Uterus (tissue), 4 donors: Measurements from ENCODE around the gene GJC2. TPM values are rescaled to one million over a fixed set of nuclear protein-coding genes. Genes with fewer than 3 reads are reported as not detected.

Experiments used
- DNase-seq, 2 donors: peaks; one replicate each; pipeline ENCODE4 v3.0.0-alpha.2; 2019 to 2020
- H3K27ac ChIP-seq, 2 donors: fragments of 200-600 bp; sonication (generic); 1 replicate in 1 of 2; 2 replicates in 1 of 2; pipeline ENCODE4 v1.5.1; 2016 to 2018
- H3K27me3 ChIP-seq, 2 donors: fragments of 200-600 bp; sonication (generic); one replicate each; pipeline ENCODE4 v1.5.1; 2018 to 2019; ENCODE audit warnings: control low read depth in 1 of 2
- H3K36me3 ChIP-seq, 2 donors: fragments of 200-600 bp; sonication (generic); one replicate each; pipeline ENCODE4 v1.5.1; 2019; ENCODE audit warnings: control low read depth in 1 of 2
- H3K4me1 ChIP-seq, 2 donors: fragments of 200-600 bp; sonication (generic); one replicate each; pipeline ENCODE4 v1.5.1; 2018 to 2019; ENCODE audit warnings: control low read depth in 1 of 2
- H3K4me3 ChIP-seq, 2 donors: fragments of 200-600 bp; sonication (generic); 1 replicate in 1 of 2; 2 replicates in 1 of 2; pipeline ENCODE4 v1.5.1; 2018 to 2019; ENCODE audit warnings: mild to moderate bottlenecking in 1 of 2
- H3K9me3 ChIP-seq, 2 donors: fragments of 200-600 bp; sonication (generic); one replicate each; pipeline ENCODE4 v1.5.1; 2019; ENCODE audit warnings: control low read depth in 1 of 2
- POLR2A ChIP-seq, 2 donors: fragments of 450-650 bp; IDR thresholded peaks; one replicate each; pipeline ENCODE4 v1.6.1; 2016; ENCODE audit warnings: antibody characterized with exemption in 2 of 2, mild to moderate bottlenecking in 1 of 2, moderate library complexity in 1 of 2
- intact Hi-C: fragments of 100-400 bp; cut with DNase I; formaldehyde crosslinking; loops from one replicate; pipeline ENCODE4 v1.15.1; 2023; ENCODE audit warnings: low total_unique reads
- small RNA-seq: library from RNA; depleted of rRNA; stranded (forward); fragments of <200 nt; gene quantifications from one replicate; pipeline ENCODE3, GENCODE V24; 2016
- total RNA-seq, 4 donors: library from RNA; depleted of rRNA in 3 of 4; stranded (reverse); fragments of >200 nt in 3 of 4; gene quantifications; one replicate each; pipeline versions ENCODE4 v1.1.0 to v1.2.4, GENCODE V29; 2014 to 2023
- TF ChIP-seq, protein P1 (sequence below), 4 experiments: fragments of 200-600 bp in 2 of 4; fragments of 450-650 bp in 2 of 4; sonication (generic) in 2 of 4; IDR thresholded peaks; one replicate each; pipeline ENCODE4 v1.5.1; 2016 to 2019; ENCODE audit warnings: antibody characterized with exemption in 4 of 4, mild to moderate bottlenecking in 2 of 4, moderate library complexity in 1 of 4
- donor health status: DM: yes; HTN: yes; CAD: no.

GJC2 gene
- total RNA-seq, 4 donors from 2014 or later, result 2.6 to 25.8 (median 10.7) TPM

DNA sequence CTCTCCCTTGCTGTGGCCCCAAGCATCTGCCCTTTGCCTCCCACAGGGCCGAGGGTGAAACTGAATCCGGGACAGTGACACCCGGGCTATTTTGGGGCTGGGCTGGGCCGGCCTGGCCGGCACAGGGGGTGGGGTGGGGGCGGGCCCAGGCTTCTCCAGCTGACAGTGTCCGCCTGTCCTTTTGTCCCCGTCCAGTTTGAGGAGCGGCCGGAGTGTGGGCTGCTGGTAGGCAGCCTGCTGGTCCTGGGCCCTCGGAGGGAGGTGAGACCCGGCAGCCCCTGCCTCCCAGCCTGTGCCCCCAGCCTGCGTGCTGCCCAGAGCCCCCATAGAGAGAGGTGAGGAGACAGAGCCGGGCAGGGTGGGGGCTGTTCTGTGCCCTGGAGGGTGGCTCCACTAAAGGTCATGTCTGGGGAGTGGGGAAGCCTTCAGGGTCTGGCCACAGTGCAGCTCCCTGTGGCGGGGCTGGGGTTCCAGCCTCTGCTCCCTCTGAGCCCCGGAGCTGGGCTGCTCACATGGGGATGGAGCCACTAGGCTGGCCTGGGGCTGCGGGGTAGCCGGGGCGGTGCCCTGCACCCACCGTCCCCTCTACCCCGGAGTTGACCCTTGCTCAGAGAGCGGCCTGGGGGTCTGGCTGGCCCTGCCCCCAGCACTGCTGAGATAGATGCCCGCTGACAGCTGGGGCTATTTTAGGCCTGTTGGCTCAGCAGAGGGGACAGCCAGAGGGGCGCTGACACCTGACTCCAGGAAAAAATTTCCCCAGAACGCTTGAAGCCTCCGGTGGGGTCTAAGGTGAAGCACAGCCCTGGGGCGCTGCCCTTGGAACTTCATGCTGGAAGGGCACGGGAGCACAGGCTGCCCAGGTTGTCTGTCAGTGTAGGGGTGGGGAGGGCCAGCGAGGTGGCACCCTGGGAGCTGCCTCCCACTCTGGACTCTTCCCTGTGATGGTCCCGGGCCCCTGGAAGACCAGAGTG, 58.4 kb downstream of the GJC2 start, which contains the start of gene OBSCN:
Gene OBSCN (plus strand): TSS at position 194 of the 971 bp plus-strand sequence. CDS start 3,740 bp downstream, outside the sequence.
- H3K27me3 ChIP-seq, result no peaks in the 10 kb centered on the region
- TF ChIP-seq POLR2A (IDR thresholded peaks at IDR 0.05), result no peak
- H3K4me3 ChIP-seq, result no peak within 1 kb of the TSS
- intact Hi-C loops, result no loop called here
- no peak for DNase-seq
- H3K27ac ChIP-seq, result no peak within 1 kb of the TSS
- no peaks in the 10 kb centered on the region for H3K9me3 ChIP-seq
- H3K36me3 ChIP-seq, result no peaks in the 10 kb centered on the region
- no peaks in the 10 kb centered on the region for H3K4me1 ChIP-seq

DNA sequence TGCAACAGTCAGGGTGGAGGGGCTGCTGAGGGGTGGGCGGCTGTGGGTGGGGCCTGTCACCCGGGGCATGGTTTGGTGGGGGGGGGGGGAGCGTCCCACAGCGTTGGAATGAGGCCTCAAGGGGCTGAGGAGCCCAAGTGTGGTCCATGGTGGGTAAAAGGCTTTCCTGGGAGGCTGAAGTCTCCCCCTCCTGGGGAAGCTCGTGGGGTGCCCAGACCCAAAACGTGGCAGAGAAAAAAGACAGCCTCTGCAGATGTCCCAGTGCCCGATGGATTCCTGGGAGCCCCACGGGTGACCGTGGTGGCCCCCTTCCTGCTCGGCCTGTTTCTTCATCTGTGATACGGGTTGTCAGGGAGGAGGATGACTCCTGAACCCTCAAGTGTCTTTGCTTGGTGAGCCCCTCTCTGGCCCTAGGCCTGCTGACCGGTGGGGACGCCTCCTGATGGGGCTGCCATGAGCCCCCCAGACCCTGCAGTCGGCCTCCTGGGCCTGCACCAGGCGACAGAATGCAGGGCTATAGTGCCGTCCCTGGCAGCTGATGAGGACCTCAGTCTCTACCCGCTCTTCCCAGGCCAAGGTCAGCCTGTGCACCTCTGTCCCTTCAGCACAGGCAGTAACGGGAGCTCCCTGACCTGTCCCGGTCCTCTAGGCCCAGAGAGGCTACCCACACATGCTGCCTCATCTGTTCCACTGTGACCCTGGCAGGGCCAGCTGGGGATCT, 59.3 kb downstream of the GJC2 start:
- TF ChIP-seq, protein P1, sequence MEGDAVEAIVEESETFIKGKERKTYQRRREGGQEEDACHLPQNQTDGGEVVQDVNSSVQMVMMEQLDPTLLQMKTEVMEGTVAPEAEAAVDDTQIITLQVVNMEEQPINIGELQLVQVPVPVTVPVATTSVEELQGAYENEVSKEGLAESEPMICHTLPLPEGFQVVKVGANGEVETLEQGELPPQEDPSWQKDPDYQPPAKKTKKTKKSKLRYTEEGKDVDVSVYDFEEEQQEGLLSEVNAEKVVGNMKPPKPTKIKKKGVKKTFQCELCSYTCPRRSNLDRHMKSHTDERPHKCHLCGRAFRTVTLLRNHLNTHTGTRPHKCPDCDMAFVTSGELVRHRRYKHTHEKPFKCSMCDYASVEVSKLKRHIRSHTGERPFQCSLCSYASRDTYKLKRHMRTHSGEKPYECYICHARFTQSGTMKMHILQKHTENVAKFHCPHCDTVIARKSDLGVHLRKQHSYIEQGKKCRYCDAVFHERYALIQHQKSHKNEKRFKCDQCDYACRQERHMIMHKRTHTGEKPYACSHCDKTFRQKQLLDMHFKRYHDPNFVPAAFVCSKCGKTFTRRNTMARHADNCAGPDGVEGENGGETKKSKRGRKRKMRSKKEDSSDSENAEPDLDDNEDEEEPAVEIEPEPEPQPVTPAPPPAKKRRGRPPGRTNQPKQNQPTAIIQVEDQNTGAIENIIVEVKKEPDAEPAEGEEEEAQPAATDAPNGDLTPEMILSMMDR (IDR thresholded peaks at IDR 0.05), result no peak
- TF ChIP-seq POLR2A (IDR thresholded peaks at IDR 0.05), result no peak
- Histone ChIP-seq H3K27me3 (no peaks in the 10 kb centered on the region), H3K9me3 (no peaks in the 10 kb centered on the region), H3K36me3 (no peaks in the 10 kb centered on the region), H3K27ac (no peak overlapping the region), H3K4me3 (no peak overlapping the region), H3K4me1 (no peaks in the 10 kb centered on the region)
- intact Hi-C loops, result no loop called here
- no peak for DNase-seq

Small RNA genes within 50 kb of the gene (small RNA-seq; reads per million reads assigned to genes)
- not detected for gene AL359510.1

Other genes starting within 250 kb of the GJC2 start
- 1 to 10 TPM in 3 of 4 donors, not detected in 1; 2.4 to 6.8 (median 4.4) TPM for gene WNT9A, start 202.0 kb upstream of the GJC2 start, total RNA-seq
- not detected for gene WNT3A, start 142.9 kb upstream of the GJC2 start, total RNA-seq
- gene ARF1, start 67.2 kb upstream of the GJC2 start, total RNA-seq, result 100 to 1,000 TPM; 165 to 340 (median 203) TPM
- gene C1orf35, start 46.6 kb upstream of the GJC2 start, total RNA-seq, result 10 to 100 TPM in 3 of 4 donors, not detected in 1; 10.6 to 18.6 (median 12.6) TPM
- gene MRPL55, start 40.6 kb upstream of the GJC2 start, total RNA-seq, result 10 to 100 TPM; 19.4 to 43.4 (median 33.6) TPM
- 100 to 1,000 TPM; 124 to 406 (median 289) TPM for gene GUK1, start 9.7 kb upstream of the GJC2 start, total RNA-seq
- gene IBA57, start 15.9 kb downstream of the GJC2 start, total RNA-seq, result 10 to 100 TPM in 2 of 4 donors, 1 to 10 TPM in 2; 3.3 to 13.5 (median 7.5) TPM
- gene OBSCN, start 58.1 kb downstream of the GJC2 start, total RNA-seq, result 10 to 100 TPM in 2 of 4 donors, 1 to 10 TPM in 2; 5.9 to 53.2 (median 22.4) TPM